Measurements from ENCODE around the gene CHST11.

The CHST11 gene

DNA sequence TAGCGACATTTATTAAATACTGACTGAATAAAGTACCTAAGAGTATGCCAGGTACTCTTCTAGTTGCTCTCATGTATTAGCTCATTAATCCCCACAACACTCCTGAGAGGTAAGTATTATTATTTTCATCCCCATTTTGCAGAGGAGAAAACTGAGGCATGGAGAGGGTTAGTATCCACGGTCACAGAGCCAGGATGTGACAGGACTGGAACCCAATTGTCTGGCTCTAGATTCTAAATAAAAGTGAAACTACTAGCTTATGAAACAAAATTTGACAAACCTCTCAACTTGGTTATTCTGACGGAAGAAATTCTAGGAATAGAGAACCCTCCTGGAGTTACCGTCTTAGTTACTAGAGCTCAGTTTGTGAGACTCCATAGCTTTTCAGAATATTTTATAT lies 112.2 kb downstream of the CHST11 start:
- no peaks in the 10 kb centered on the region for H3K27me3 ChIP-seq (ENCODE audit: control insufficient read depth, low read length)
- no peaks in the 10 kb centered on the region for H4K20me1 ChIP-seq (ENCODE audit: control insufficient read depth, insufficient read depth, low read depth, low read length)
- no peaks in the 10 kb centered on the region for H3K36me3 ChIP-seq (ENCODE audit: control insufficient read depth, low read length)
- TF ChIP-seq EZH2phosphoT487 (IDR thresholded peaks at IDR 0.05; ENCODE audit: borderline replicate concordance, low read length): no peak
- TF ChIP-seq, protein P1, sequence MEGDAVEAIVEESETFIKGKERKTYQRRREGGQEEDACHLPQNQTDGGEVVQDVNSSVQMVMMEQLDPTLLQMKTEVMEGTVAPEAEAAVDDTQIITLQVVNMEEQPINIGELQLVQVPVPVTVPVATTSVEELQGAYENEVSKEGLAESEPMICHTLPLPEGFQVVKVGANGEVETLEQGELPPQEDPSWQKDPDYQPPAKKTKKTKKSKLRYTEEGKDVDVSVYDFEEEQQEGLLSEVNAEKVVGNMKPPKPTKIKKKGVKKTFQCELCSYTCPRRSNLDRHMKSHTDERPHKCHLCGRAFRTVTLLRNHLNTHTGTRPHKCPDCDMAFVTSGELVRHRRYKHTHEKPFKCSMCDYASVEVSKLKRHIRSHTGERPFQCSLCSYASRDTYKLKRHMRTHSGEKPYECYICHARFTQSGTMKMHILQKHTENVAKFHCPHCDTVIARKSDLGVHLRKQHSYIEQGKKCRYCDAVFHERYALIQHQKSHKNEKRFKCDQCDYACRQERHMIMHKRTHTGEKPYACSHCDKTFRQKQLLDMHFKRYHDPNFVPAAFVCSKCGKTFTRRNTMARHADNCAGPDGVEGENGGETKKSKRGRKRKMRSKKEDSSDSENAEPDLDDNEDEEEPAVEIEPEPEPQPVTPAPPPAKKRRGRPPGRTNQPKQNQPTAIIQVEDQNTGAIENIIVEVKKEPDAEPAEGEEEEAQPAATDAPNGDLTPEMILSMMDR (IDR thresholded peaks at IDR 0.05; ENCODE audit: low read depth, low read length, poor library complexity, severe bottlenecking): no peak
- H3K4me1 ChIP-seq (ENCODE audit: control insufficient read depth, low read length): peaks cover 74% of the 10 kb centered on the region
- H3K9me2 ChIP-seq (replicated peaks; ENCODE audit: control insufficient read depth, low read length): no peaks in the 10 kb centered on the region
- peak overlapping the region; percentile 98 for H3K4me2 ChIP-seq (ENCODE audit: low read length)
- H3F3A ChIP-seq (ENCODE audit: control insufficient read depth, insufficient read depth): peaks cover 23% of the 10 kb centered on the region
- H3K9me3 ChIP-seq (ENCODE audit: control insufficient read depth, insufficient read depth, low read length): peaks cover 9% of the 10 kb centered on the region; the same call in 1 of the 2 replicates
- peak overlapping the region; percentile 95 for H3K27ac ChIP-seq (ENCODE audit: low read depth, low read length)
- H3K79me2 ChIP-seq (ENCODE audit: control insufficient read depth, low read length): peaks cover 2% of the 10 kb centered on the region; the same call in 1 of the 2 replicates
- peak overlapping the region; percentile 71; the same call in 1 of the 2 replicates for H3K4me3 ChIP-seq (ENCODE audit: low read length)

DNA sequence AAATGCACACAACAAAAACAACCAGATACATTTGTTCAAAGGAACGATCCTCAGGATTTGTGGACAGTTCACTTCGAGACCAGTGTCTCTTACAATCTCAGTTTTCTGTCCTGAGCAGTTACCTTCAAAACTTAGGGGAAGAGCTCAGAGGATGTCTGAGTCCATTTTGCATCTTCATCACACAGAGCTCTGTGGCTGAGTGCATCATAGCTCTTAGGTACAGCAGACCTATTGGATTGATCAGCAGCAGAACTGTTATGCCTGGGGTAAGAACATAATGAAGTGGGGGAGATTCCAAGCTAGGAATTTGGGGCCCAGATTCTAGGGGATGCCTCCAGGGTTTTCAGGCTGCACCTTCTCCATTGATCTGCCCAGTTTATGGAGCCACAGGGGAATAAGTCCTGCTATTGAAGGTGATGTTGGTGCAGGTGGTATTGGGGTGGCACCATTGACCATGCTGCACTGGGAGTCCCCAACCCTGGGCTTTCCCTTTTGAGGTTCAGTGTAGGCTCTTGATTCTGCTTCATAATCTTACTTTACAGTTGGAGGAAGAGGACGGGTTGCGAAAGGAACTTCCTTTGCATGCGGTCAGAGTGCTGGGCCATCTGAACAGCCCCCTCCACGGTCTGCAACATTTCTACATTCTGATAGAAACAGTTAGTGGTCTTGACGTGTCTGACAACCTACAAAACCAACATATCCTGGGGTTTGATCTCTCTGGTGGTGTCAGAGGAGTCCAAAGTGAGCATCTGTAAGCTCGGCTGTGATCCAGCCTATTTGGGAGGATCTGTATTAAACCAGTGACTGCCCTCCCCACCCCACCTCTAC lies 112.8 kb downstream of the CHST11 start:
- Histone ChIP-seq H3K79me2 (ENCODE audit: control insufficient read depth, low read length) (peaks cover 2% of the 10 kb centered on the region; the same call in 1 of the 2 replicates), H3K4me2 (ENCODE audit: low read length) (peak overlapping the region; percentile 98), H3K36me3 (ENCODE audit: control insufficient read depth, low read length) (no peaks in the 10 kb centered on the region), H3K9me3 (ENCODE audit: control insufficient read depth, insufficient read depth, low read length) (peaks cover 4% of the 10 kb centered on the region; the same call in 1 of the 2 replicates), H3K27ac (ENCODE audit: low read depth, low read length) (peak overlapping the region; percentile 95), H3K27me3 (ENCODE audit: control insufficient read depth, low read length) (no peaks in the 10 kb centered on the region), H3F3A (ENCODE audit: control insufficient read depth, insufficient read depth) (peaks cover 23% of the 10 kb centered on the region), H4K20me1 (ENCODE audit: control insufficient read depth, insufficient read depth, low read depth, low read length) (no peaks in the 10 kb centered on the region), H3K9me2 (replicated peaks; ENCODE audit: control insufficient read depth, low read length) (no peaks in the 10 kb centered on the region), H3K4me3 (ENCODE audit: low read length) (peak overlapping the region; percentile 71), H3K4me1 (ENCODE audit: control insufficient read depth, low read length) (peaks cover 78% of the 10 kb centered on the region)
- TF ChIP-seq, protein P1 (IDR thresholded peaks at IDR 0.05; ENCODE audit: low read depth, low read length, poor library complexity, severe bottlenecking): no peak
- no peak for TF ChIP-seq EZH2phosphoT487 (IDR thresholded peaks at IDR 0.05; ENCODE audit: borderline replicate concordance, low read length)

DNA sequence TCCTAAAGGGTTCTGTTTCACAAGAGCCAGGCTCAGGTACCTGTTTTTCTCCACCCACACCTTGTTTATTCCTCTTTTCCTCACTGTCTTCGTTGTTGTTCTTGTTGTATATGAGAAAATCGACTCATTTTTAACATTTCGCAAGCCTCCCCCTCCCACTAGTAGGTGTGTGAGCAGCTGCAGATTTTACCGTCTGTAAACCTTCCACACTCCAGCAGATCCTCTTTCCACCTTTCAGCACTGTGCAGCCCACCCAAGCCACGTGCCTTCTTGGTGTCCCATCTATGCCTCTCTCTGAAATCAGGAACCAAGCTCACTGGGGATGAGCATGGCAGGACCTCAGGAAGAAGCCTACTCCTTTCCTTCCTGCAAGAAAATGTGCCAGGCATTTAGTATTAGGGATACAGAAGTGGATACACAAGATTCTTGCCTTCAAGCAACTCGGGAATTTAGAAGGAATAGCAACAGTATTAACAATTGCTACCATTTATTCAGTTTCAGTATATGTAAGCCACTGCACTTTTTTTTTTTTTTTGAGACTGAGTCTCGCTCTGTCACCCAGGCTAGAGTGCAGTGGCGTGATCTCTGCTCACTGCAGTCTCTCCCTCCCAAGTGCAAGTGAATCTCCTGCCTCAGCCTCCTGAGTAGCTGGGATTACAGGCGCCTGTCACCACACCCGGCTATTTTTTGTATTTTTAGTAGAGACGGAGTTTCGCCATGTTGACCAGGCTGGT lies 113.6 kb downstream of the CHST11 start:
- Histone ChIP-seq H3K4me3 (ENCODE audit: low read length) (peak overlapping the region; percentile 71), H3K79me2 (ENCODE audit: control insufficient read depth, low read length) (peaks cover 3% of the 10 kb centered on the region; the same call in 1 of the 2 replicates), H3K4me1 (ENCODE audit: control insufficient read depth, low read length) (peaks cover 85% of the 10 kb centered on the region), H3K27me3 (ENCODE audit: control insufficient read depth, low read length) (no peaks in the 10 kb centered on the region), H4K20me1 (ENCODE audit: control insufficient read depth, insufficient read depth, low read depth, low read length) (no peaks in the 10 kb centered on the region), H3K9me2 (replicated peaks; ENCODE audit: control insufficient read depth, low read length) (no peaks in the 10 kb centered on the region), H3K36me3 (ENCODE audit: control insufficient read depth, low read length) (no peaks in the 10 kb centered on the region), H3K4me2 (ENCODE audit: low read length) (peak overlapping the region; percentile 98), H3K9me3 (ENCODE audit: control insufficient read depth, insufficient read depth, low read length) (no peaks in the 10 kb centered on the region), H3K27ac (ENCODE audit: low read depth, low read length) (peak overlapping the region; percentile 95), H3F3A (ENCODE audit: control insufficient read depth, insufficient read depth) (peaks cover 23% of the 10 kb centered on the region)
- TF ChIP-seq, protein P1 (IDR thresholded peaks at IDR 0.05; ENCODE audit: low read depth, low read length, poor library complexity, severe bottlenecking): no peak
- TF ChIP-seq EZH2phosphoT487 (IDR thresholded peaks at IDR 0.05; ENCODE audit: borderline replicate concordance, low read length): no peak

Measured in DOHH2 (cell line).